Measurements from ENCODE around the gene PLCD3.
"Not testable (repeated sequence)": the region's sequence is repeated elsewhere in the genome, so short reads cannot be mapped to it uniquely, and the experiment has no call there.

- TF ChIP-seq POLR2A, CTCF (IDR thresholded peaks at IDR 0.05): not testable (repeated sequence)
Observed at GRCh38 chr17:45124797-45125122, 7.6 kb downstream of the PLCD3 start.

Measured in right lobe of liver (tissue), 4 donors.